GM12873 (cell line): ENCODE data around the gene SNURF.

Experiments
- TF ChIP-seq, protein P1 (sequence below): IDR thresholded peaks from 2 replicates; pipeline ENCODE4 v1.5.1; 2012; ENCODE audit warnings: low read depth, mild to moderate bottlenecking, moderate library complexity, low read length, control low read depth; ENCODE audit not compliant: insufficient read depth; ENCODE audit errors: missing control alignments

SNURF gene

GRCh38 chr15:24940236-24940635, 14.6 kb upstream of the SNURF start:
- TF ChIP-seq, protein P1, sequence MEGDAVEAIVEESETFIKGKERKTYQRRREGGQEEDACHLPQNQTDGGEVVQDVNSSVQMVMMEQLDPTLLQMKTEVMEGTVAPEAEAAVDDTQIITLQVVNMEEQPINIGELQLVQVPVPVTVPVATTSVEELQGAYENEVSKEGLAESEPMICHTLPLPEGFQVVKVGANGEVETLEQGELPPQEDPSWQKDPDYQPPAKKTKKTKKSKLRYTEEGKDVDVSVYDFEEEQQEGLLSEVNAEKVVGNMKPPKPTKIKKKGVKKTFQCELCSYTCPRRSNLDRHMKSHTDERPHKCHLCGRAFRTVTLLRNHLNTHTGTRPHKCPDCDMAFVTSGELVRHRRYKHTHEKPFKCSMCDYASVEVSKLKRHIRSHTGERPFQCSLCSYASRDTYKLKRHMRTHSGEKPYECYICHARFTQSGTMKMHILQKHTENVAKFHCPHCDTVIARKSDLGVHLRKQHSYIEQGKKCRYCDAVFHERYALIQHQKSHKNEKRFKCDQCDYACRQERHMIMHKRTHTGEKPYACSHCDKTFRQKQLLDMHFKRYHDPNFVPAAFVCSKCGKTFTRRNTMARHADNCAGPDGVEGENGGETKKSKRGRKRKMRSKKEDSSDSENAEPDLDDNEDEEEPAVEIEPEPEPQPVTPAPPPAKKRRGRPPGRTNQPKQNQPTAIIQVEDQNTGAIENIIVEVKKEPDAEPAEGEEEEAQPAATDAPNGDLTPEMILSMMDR = no peak

DNA sequence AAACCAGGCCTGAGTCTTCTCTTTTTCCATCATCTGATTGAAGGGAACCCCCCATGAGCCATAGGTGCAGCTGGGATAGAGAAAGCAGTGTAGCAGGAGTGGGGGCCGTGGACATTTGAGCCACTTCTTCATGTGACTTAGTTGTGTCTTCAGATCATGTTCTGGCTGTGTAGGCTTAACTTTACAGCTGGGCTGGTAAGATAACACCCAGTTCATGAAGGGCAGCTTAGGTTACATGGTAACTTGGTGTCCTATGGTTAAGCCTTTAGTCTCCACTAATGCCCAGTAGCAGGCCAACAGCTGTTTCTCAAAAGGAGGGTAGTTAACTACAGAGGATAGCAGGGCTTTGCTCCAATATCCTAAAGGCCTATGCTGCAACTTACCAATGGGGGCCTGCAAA, 11.4 kb upstream of the SNURF start:
- TF ChIP-seq, protein P1 = no peak

- TF ChIP-seq, protein P1 = no peak
Measured at GRCh38 chr15:24944954-24945353, 9.8 kb upstream of the SNURF start.

- TF ChIP-seq, protein P1 = no peak
Measured at GRCh38 chr15:24945711-24946110, 9.1 kb upstream of the SNURF start.

GRCh38 chr15:24948495-24948894, 6.3 kb upstream of the SNURF start:
- TF ChIP-seq, protein P1 = no peak

- TF ChIP-seq, protein P1 = no peak
Measured at GRCh38 chr15:24955531-24955921, 739 bp downstream of the SNURF start.

DNA sequence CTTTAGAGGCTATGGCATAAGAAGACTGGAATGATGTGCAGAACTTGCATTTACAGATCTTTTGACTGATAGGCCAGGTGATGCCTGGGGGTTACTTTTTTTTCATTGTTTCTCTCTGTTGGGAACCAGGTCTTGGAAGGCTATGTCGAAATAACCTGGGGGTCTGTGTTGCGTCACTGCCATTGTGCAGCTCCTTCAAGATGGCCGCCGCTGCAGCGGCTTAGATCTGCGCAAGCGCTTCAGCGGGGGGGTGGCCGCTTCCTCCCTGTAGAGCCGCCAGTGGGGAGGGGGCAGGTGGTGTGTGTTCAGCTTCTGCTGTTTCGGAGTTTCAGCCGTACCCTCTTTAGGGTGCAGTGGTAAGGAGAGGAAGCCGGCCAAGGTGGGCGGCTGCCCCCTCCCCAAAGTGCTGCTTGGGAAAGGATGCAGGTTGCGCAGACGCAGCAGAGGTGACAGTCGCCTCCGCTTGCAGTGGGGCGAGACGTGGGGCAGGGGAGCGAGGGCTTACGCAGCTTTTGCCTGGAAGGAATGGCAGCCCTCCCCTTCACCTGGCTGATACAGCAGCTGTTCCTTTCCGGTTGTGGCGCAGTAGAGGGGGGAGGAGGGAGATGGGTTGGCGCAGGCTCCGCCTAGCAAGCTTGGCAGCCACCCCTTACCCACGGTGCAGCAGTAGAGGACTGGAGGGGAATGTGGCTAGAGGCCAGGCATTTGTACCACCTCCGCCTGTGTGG, 1.5 kb downstream of the SNURF start:
- TF ChIP-seq, protein P1 = no peak
